PFSK-1 (cell line): ENCODE measurements around the gene WWC2.

Experiments
- POLR2AphosphoS5 ChIP-seq: IDR thresholded peaks from 2 replicates; pipeline ENCODE4 v1.6.1; 2012; ENCODE audit warnings: low read depth, mild to moderate bottlenecking, control low read depth, low read length, moderate library complexity
- SIN3A ChIP-seq: IDR thresholded peaks from 2 replicates; pipeline ENCODE4 v1.6.1; 2012; ENCODE audit warnings: mild to moderate bottlenecking, low read length, moderate library complexity, borderline replicate concordance; ENCODE audit not compliant: insufficient read depth
- TAF1 ChIP-seq: IDR thresholded peaks from 2 replicates; pipeline ENCODE4 v1.6.1; 2012; ENCODE audit warnings: low read length, control low read depth, borderline replicate concordance; ENCODE audit not compliant: insufficient read depth

DNA sequence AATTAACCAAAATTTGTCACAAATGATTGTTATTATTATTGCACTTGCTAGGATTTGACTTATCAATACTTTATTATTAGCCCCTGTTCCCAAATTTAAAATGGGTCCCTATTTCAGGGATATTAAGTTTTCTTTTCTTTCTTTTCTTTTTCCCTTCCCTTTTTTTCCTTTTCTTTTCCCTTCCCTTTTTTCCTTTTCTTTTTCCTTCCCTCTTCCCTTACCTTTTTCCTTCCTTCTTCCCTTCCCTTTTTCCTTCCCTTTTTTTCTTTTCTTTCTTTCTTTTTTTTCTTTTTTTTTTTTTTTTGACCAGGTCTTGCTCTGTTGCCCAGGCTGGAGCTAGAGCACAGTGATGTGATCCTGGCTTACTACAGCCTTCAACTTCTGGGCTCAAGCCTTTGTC lies 33.8 kb downstream of the WWC2 start:
- TF ChIP-seq TAF1 (no peak), POLR2AphosphoS5 (no peak), SIN3A (no peak)
